Neuronal stem cell (in vitro differentiated cells): Measurements from ENCODE around the gene OR2AK2. TPM values are rescaled to one million over a fixed set of nuclear protein-coding genes. Genes with fewer than 3 reads are reported as not detected.

Experiments used
- DNase-seq: peaks from one replicate; pipeline ENCODE4 v3.0.0-alpha.2; 2013; ENCODE audit warnings: low spot score
- H2AFZ ChIP-seq: one replicate; pipeline ENCODE4 v1.6.1; 2013; ENCODE audit warnings: mild to moderate bottlenecking, low read length, inconsistent platforms
- H2AK5ac ChIP-seq: 2 replicates; pipeline ENCODE4 v1.6.1; 2013; ENCODE audit warnings: low read depth, mild to moderate bottlenecking, inconsistent platforms, low read length, moderate library complexity, mixed read lengths
- H2BK120ac ChIP-seq: 2 replicates; pipeline ENCODE4 v1.6.1; 2013; ENCODE audit warnings: low read depth, mild to moderate bottlenecking, inconsistent platforms, low read length, moderate library complexity, mixed read lengths
- H2BK12ac ChIP-seq: one replicate; pipeline ENCODE4 v1.6.1; 2013; ENCODE audit warnings: low read length, inconsistent platforms
- H2BK15ac ChIP-seq: 2 replicates; pipeline ENCODE4 v1.6.1; 2013; ENCODE audit warnings: mild to moderate bottlenecking, low read length, inconsistent platforms, mixed read lengths
- H2BK5ac ChIP-seq: one replicate; pipeline ENCODE4 v1.6.1; 2013; ENCODE audit warnings: inconsistent platforms, mild to moderate bottlenecking, low read length, moderate library complexity
- H3K14ac ChIP-seq: one replicate; pipeline ENCODE4 v1.6.1; 2013; ENCODE audit warnings: low read length, inconsistent platforms
- H3K18ac ChIP-seq: 2 replicates; pipeline ENCODE4 v1.6.1; 2013; ENCODE audit warnings: low read length, inconsistent platforms
- H3K23ac ChIP-seq: 2 replicates; pipeline ENCODE4 v1.6.1; 2013; ENCODE audit warnings: low read depth, mild to moderate bottlenecking, mixed read lengths, low read length, inconsistent platforms; ENCODE audit not compliant: poor library complexity
- H3K27ac ChIP-seq: replicated peaks from 3 replicates; pipeline ENCODE4 v1.5.1; 2013; ENCODE audit warnings: low read length, inconsistent platforms
- H3K27me3 ChIP-seq, 3 experiments: 2 replicates each; pipeline ENCODE4 v1.6.1; 2013; ENCODE audit warnings: low read length in 3 of 3, mild to moderate bottlenecking in 2 of 3, inconsistent platforms in 1 of 3, low read depth in 1 of 3, mixed read lengths in 1 of 3, moderate library complexity in 1 of 3; ENCODE audit not compliant: control insufficient read depth in 3 of 3, insufficient read depth in 3 of 3
- H3K36me3 ChIP-seq, 2 donors: replicated peaks in 1 of 2; 2 replicates each; pipeline ENCODE4 v1.6.1; 2013; ENCODE audit warnings: low read length in 2 of 2; ENCODE audit not compliant: control insufficient read depth in 2 of 2, insufficient read depth in 2 of 2
- H3K4ac ChIP-seq: 2 replicates; pipeline ENCODE4 v1.6.1; 2013; ENCODE audit warnings: inconsistent platforms, mild to moderate bottlenecking, low read length, moderate library complexity
- H3K4me1 ChIP-seq, 2 donors: 1 replicate in 1 of 2; 2 replicates in 1 of 2; pipeline ENCODE4 v1.6.1; 2013; ENCODE audit warnings: low read length in 2 of 2, low read depth in 1 of 2; ENCODE audit not compliant: control insufficient read depth in 2 of 2, insufficient read depth in 1 of 2
- H3K4me2 ChIP-seq: one replicate; pipeline ENCODE4 v1.6.1; 2013; ENCODE audit warnings: mild to moderate bottlenecking, low read length, inconsistent platforms; ENCODE audit not compliant: insufficient read depth, poor library complexity, severe bottlenecking
- H3K4me3 ChIP-seq, 2 donors: 2 replicates each; pipeline ENCODE4 v1.5.1; 2013; ENCODE audit warnings: low read length in 2 of 2, mild to moderate bottlenecking in 2 of 2, inconsistent platforms in 1 of 2, moderate library complexity in 1 of 2
- H3K79me1 ChIP-seq: one replicate; pipeline ENCODE4 v1.6.1; 2013; ENCODE audit warnings: low read depth, mild to moderate bottlenecking, inconsistent platforms, low read length, moderate library complexity
- H3K9ac ChIP-seq: one replicate; pipeline ENCODE4 v1.6.1; 2013; ENCODE audit warnings: mild to moderate bottlenecking, low read depth, low read length, inconsistent platforms; ENCODE audit not compliant: poor library complexity
- H3K9me3 ChIP-seq, 2 donors: replicated peaks in 1 of 2; 2 replicates each; pipeline versions ENCODE3 to v1.6.1; 2013; ENCODE audit warnings: low read length in 2 of 2, mild to moderate bottlenecking in 2 of 2, inconsistent platforms in 1 of 2, low read depth in 1 of 2, mixed read lengths in 1 of 2, moderate library complexity in 1 of 2; ENCODE audit not compliant: control insufficient read depth in 2 of 2, insufficient read depth in 1 of 2
- H4K8ac ChIP-seq: one replicate; pipeline ENCODE4 v1.6.1; 2013; ENCODE audit warnings: low read depth, mild to moderate bottlenecking, inconsistent platforms, low read length, moderate library complexity
- H4K91ac ChIP-seq: one replicate; pipeline ENCODE4 v1.6.1; 2013; ENCODE audit warnings: low read length, low read depth, mild to moderate bottlenecking, inconsistent platforms; ENCODE audit not compliant: poor library complexity
- WGBS, 2 donors: extraction: QIAGEN DNeasy Blood & Tissue Kit; methylation state at CpG; one replicate each; pipeline ENCODE4 v1.1.7; 2013; ENCODE audit warnings: missing lambda C conversion rate in 2 of 2, mixed read lengths in 1 of 2; ENCODE audit not compliant: insufficient read length in 2 of 2, insufficient replicate concordance in 1 of 2; ENCODE audit errors: extremely low coverage in 2 of 2; 5-methylcytosine and 5-hydroxymethylcytosine counted together
- small RNA-seq: library from polyadenylated mRNA; stranded (forward); fragments of <200 nt; extraction: miRNeasy Mini kit (QIAGEN cat#:217004); gene quantifications from one replicate; pipeline ENCODE3, GENCODE V24; 2013; ENCODE audit not compliant: insufficient read depth

The OR2AK2 gene

DNA sequence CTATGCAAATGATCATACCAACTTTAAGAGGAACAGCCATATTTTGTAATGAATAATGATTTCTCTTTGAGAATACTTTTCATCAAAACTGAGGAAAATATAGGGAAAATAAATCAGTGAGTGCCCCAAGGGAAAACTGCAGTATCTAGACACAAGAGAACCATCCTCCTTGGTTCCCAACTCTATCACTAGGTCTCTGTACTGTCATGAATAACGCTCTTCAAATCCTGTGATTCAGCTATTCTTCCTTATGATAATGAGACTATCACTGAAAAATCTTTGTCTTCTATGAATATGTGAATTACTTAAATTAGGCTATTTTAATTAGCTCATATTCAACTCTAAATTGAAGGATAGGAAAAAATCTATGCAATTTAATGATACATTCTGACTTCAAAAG is 50.8 kb downstream of the OR2AK2 start:
- no peak overlapping the region for H2BK15ac ChIP-seq
- H3K23ac ChIP-seq, result no peak overlapping the region
- H3K4me1 ChIP-seq, result no peaks in the 10 kb centered on the region
- H3K9ac ChIP-seq, result no peak overlapping the region
- H3K4me2 ChIP-seq, result no peak overlapping the region
- no peaks in the 10 kb centered on the region for H3K27me3 ChIP-seq
- H3K27ac ChIP-seq, result no peak overlapping the region
- H3K79me1 ChIP-seq, result no peaks in the 10 kb centered on the region
- no peak for DNase-seq
- H3K9me3 ChIP-seq, result peaks cover 0 to 7% of the 10 kb centered on the region in 2 donors
- H2AFZ ChIP-seq, result no peak overlapping the region
- H2BK5ac ChIP-seq, result no peak overlapping the region
- no peak overlapping the region for H3K14ac ChIP-seq
- H3K18ac ChIP-seq, result no peak overlapping the region
- H3K4ac ChIP-seq, result no peak overlapping the region
- H4K91ac ChIP-seq, result no peak overlapping the region
- no peak overlapping the region for H3K4me3 ChIP-seq
- H2BK120ac ChIP-seq, result no peak overlapping the region
- no peak overlapping the region for H2BK12ac ChIP-seq
- H2AK5ac ChIP-seq, result no peak overlapping the region
- H4K8ac ChIP-seq, result no peak overlapping the region
- WGBS, 2 donors, result no CpG with 5 or more reads among the region's 1 CpG
- H3K36me3 ChIP-seq, result no peaks in the 10 kb centered on the region

Small RNAs within 50 kb of the gene (small RNA-seq; reads per million reads assigned to genes)
- not detected for gene RF00019
